GM19351 (cell line): ENCODE results near the gene NRG3.

Experiments
- ATAC-seq: cut with Tn5 transposase; IDR thresholded peaks from one replicate; pipeline ENCODE4 v1.9.1; 2021; ENCODE audit warnings: mild to moderate bottlenecking, moderate library complexity; ENCODE audit not compliant: unreplicated experiment

NRG3 gene

DNA sequence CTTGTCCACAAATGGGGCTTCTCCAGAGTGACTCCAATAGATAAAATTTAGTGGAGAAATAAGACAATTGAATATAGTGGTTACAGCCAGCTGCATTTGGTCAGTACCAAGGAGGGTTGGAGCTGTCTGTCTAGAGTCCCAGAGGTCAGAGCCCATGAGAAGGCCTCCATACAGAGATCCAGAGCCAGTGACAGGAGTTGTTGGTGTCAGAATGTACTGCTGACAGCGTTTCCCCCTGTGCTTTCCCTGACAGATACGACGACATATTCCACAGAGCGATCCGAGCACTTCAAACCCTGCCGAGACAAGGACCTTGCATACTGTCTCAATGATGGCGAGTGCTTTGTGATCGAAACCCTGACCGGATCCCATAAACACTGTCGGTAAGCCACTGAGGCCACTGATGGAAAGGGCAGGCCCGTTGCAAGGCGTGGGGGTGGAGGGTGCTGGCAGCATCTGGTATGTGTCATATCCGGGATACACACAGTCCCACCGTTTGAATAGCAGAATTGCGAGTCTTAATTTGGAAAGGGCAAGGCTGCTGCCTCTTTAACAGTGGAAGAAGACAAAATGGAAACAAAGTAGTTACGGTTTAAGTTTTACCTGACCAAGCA is 483.6 kb downstream of the NRG3 start:
- ATAC-seq: no peak

DNA sequence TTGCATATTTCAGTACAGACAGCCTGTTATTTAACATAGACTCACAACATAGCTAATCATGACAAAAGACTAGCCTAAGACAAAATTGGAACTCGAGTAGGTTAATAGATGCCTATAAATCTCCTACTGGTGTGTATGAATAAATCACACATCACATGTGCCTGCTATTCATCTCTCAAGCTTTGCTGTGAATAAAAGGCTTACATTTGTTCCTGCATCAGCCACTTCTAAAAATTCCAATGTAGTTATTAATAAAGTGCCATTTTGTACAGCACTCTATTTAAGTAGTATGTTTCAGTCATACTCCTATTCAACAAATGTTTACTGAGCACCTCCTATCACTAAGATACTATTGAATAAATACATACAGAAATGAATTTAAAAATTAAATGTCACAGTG is 486.3 kb downstream of the NRG3 start:
- ATAC-seq: no peak

DNA sequence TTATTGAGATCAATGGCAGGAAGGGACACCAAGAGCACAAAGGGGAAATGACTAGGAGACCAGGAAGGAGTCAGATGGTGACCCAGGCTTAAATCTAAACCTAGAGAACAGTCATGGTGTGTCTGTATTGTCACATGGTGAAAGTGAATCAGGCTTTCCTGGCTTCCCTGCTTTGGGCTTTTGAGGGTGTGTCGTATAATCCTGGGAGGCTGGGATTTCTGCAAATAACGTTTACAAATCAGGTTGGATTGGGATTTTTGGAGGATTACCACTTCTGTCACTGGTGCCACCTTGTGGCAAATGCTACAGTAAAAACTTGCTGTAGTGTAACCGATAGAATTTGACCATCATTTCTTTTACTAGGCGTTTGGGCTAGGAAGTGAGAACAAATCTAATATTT is 502.6 kb downstream of the NRG3 start:
- no peak for ATAC-seq

DNA sequence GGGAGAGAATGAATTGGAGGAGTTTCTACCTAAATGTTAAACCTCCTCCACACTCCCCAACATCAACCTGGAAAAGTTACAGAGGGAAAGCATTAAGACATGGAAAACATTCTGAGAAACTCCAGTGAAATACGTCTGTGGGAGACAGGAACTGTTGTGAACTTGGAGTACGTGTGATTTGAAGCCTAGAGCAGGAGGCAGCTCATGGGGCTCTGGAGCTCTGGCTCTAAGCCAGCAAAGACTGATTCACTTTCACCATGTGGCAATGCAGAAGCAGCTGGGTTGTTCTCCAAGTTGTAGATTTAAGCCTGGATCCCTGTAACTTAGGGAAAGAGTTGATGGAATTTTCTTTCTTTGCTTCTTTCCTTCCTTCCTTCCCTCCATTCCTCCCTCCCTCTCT is 503.2 kb downstream of the NRG3 start:
- ATAC-seq: no peak

DNA sequence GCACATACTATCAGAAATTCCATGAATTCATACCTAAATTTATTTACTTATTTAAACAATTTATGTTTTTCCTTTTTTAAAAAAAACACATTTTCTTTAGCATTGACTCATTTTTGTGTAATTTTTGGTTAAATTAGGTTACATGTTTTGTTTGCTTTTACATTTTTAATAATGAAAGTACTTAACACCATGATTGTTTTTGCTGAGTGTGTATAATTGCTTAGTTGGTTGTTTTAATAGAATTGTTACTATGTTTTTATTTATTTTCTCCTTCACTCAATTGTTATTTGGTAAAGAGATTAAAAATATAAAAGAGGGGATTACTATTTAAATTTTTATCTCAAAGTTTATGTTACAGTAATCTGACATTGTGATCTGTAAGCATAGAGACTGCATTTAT is 508.4 kb downstream of the NRG3 start:
- no peak for ATAC-seq

DNA sequence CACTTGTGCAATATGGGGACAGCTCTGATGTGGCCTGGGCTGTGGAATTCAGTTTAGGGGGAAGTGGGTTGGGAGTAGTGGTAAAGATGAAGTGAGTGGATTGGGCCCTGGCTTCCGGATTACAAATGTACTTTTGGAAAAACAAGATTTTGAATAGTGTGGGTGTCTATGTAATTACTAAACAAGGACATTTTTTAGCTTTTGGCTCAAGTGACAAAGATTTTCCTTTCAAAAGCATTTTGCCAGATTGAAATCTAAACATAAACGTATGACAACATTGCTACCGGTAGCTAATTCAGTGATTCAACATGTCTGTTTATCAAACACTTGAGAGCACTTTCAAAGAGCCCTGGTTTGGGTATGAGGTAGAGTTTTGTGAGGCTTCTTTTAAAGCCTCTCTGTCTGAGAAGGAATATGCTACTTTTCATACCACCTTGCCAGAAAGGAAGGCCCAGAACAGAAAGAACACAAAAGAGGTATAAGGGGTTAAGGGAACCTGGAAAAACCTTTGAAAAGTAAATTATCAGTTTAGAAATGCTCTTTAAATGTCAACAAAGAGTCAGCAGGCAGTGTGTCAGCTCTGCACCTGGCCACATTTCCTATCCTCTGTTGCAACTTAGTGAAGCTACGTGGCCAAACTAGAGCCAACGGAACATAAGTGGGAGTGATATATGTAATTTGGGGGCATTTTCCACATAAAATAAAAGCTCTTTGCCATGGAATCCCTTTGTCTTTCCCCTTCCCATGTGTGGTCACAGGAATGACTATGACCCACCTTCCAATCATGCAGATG is 516.1 kb downstream of the NRG3 start:
- no peak for ATAC-seq

DNA sequence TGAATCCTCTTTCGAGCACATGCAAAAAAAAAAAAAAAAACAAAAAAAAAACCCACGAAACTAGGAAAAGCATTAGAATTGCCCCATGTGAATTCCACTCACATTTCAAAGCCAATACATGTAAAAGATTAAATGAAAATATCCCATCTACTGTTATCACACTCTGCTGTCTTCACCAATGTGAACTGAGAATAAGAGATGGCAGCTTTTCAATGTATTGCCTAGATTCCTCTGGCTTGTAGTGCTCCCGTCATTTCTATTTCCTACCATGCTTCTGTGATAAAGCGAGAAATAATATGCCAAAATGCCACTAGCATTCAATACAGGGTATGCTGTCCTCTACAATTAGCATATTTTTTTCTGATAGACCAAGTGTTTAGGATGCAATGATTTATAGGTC is 517.0 kb downstream of the NRG3 start:
- ATAC-seq: no peak

DNA sequence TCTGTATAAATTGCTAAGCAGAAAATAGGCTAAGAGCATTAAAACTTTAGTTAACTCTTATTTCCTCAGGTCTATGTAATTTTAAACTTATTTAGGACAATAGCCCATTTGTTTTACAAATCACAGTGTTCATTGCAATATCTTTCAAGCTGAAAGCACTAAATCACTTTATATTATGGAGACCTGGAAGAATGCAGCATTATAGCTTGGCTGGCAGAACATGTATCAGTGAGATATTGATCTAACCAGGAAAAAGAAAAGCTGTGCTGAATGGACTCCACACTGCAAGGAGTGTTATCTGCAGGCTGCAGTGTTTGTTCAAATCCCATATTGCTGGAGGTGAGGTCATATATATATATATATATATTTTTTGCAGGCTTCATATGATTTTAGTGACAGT is 517.5 kb downstream of the NRG3 start:
- no peak for ATAC-seq

DNA sequence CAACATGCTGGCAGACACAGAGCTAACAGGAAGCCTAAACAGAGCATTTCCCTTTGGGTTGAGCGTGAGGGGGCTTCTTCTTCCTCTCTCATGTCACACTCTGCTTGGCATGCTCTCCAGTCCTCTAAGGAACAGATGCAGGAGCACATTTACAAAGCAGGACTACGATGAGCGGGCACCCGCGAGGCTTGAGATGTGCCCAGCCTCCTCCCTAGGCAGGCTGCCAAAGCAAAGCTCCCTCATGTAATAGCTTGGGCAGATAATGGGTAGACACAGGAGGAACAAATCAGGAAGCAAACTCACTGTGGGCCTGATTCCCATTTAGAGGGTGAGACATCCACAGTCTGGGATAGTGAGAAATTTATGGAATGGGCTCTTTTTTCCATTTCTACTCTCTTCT is 519.1 kb downstream of the NRG3 start:
- no peak for ATAC-seq

DNA sequence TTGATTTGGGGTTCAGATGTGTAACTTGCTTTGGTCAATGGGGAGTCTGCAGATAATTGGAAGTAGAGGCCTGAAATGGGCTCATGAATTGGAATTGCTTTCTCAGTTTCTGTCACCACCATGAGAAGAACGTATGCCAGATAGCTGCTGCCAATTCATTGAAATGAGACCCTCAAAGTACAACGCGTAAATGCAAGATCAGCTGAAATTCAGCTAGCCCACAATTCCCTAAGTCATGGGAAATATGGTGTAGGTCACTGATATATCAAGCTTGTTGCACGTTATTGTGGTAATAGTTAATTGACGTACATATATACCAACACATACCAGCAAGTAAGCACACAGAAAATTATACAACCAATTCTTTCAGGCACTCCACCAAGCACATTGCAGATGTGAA is 520.0 kb downstream of the NRG3 start:
- no peak for ATAC-seq

DNA sequence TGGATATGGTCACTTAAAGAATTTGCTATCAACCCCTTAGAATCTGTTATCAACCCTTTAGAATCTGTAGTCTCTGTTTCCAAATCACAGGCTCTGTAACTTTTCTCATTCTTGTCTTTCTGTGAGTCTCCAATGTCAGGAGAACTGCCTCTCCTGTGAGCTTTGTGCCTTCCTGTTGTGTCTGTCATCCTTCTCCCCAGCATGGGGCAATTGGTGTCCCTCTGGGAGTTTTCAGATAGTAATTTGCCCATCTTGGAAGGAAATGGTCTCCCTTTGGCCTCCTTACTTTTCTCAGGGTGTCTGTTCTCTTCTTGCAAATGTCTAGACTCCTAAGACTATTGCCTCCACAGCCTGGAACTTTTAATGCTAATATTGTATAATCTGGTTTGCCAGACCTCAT is 521.9 kb downstream of the NRG3 start:
- no peak for ATAC-seq

DNA sequence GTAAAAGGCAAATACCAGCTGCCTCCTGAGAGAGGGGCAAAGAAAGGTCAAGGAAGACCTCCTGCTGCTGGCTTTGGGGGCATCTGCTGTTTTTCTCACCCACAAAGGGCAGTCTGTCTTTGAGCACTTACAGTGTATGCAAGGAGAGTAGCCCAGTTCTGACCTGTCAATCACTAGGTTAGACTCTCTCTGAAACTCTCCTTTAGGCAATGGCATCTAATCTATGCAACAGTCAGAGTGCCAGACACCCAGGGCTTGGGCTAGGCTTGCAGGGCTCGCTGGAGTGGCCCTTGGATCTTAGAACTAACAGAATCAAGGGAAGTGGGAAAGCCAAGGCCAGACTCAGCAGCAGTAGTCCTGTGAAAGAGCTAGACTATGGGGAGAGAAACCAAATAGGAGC is 522.9 kb downstream of the NRG3 start:
- ATAC-seq: no peak

DNA sequence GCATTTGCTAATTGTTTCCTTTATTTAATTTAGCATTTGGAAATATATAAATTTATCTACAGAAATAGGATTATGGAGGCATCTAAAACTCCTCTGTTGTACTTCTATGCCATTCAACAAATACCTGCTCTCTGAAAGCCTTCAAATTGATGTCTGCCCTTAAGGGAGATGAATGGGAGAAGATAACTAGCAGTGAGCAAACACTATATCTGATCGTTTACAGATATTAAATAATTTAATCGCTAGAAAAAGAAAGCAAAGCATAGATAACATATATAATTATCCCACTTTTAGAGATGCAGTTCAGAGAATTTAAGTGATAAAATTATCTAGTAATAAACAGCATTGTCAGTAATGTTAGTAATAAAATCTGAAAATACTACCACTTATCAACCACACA is 524.9 kb downstream of the NRG3 start:
- no peak for ATAC-seq

DNA sequence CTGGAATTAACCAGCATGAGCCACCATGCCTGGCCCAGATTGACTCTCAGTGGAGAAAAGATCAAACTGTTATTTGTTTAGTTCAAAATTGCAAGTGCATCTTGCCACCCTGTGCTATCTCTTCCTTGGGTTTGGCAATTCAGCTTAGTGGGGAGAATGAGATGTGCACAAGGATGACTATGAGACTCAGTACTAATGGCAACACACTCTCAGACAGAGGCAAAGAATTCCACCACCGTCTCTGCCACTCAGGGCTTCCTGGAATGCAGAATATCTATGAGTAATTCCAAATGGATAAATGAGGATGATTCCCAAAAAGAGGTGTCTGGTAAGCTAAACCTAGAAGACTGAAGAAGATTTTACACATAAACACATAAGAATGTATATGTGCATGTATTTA is 525.8 kb downstream of the NRG3 start:
- ATAC-seq: no peak

DNA sequence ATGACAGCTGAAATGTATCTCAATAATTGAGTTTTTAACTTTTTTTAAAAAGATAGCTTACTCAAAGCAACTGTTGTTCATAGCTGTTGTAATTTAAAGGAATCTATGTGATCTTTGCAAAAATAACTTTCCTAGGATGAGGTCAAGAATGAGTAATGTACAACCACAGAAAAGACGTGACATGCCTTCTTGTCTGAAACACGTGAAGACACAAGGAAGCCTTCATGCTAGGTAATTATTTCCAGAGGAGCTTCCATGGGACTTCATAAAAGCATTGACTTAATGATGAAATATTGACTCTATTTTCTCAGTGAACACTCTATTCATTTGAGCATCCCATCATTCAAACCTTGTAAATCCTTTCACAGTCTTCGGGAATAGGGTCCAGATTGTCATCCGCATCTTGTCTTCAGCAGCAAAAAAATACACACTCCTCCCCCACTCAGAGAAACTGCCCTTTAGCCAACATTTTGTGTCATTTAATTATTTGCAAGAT is 528.0 kb downstream of the NRG3 start:
- no peak for ATAC-seq

DNA sequence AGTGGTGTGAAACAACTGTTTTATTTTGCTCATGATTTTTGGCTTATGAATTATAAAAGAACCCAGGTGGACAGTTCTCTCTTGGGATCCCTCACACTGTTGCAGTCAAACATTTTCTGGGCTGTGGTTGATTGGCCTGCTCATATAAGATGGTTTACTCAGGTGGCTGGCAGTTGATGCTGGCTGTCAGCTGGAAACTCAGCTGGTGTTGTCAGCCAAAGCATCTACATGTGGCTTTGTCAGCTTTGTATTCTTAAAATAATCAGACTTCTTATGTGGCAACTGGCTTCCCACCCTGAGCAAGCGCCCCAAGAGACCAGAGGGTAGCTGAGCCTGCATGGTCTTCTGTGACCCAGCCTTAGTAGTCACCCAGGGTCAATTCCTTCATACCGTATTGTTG is 534.7 kb downstream of the NRG3 start:
- ATAC-seq: no peak

DNA sequence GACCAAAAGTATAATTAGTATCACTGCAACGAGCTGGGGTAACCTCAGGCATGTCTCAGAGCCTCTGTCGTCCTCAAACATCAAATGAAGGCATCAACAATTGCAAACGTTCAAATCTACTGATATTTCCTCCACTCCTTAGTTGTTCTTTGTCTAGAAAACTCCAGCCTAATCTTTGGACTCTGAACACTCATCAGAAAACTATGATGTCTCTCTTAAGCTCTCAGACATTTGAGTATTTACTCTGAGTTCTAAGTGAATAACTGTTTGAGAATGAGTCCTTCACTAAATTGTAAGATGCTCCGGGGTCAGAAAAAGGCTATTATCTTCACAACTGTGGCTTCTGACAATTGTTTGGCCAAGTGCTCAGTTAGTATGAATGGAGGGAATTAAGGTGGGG is 536.4 kb downstream of the NRG3 start:
- no peak for ATAC-seq

DNA sequence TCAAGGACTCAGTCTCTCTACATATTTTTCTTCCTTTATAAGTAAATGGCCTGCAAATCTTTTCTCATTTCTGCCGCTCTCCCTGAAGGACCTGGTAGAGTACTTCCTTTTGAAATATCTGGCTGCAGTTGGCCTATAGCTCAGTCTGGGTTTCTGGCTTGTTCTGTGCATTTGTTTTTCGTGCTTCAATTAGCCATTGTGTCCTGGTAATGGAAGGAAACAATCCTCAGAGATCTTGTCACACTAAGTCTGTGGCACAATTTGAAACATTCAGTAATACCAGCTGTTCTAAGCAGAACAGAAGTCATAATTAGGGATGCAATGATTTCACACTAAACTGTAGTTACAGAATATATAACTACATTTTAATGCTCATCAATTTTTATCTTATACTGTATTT is 545.0 kb downstream of the NRG3 start:
- ATAC-seq: no peak

DNA sequence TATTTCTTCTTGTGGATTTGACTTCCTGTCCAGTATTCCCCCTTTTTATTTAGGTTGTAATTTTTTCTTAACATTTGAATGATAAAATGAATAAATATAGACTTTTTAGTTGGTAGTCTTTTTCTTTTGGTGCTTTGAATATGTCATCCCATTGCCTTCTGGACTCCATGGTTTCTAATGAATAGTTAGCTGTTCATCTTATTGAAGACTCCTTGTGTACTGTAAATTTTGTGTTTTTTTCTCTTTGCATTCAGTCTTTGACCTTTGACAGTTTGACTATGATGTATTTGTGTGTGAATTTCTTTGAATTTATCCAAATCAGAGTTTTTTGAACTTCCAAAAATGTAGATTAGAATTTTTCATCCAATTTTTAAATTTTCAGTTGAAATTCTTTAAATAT is 554.3 kb downstream of the NRG3 start:
- ATAC-seq: no peak

DNA sequence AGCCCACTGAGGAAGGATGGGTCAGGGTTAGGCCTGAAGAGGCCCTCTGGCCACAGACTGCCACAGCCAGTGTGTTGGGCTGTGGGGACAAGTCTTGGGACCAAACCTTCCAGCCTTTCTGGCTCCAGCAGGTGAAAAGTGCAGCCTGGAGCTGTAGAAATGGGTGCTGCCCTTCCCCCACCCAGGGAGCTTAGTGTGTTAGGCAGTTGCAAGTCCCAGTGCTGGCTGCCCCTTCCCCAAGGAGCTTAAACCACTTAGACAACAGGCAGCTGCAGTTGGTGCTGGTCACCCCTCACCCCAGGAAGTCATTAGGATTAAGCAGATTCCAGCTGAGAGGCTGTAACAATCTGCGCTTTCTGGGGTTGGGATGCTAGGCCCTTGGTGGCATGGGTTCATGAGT is 563.3 kb downstream of the NRG3 start:
- no peak for ATAC-seq

DNA sequence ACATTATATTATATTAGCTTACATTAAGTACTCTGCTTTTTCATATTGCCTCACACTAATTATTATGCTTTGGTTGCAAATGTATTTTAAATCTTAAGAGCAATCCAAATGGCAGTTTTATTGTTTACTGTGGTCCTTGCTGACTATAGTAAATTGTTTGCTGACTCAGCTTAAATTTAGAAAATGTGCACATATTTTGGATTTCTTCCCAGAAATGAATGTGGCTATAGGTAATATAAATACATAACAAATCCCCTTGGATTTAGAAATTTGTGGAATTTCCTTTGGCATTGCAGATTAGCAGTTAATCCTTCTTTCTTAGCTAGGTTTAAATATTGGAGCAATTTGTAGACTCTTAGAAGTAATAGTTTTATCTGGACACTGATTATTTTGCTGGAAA is 565.8 kb downstream of the NRG3 start:
- ATAC-seq: no peak

DNA sequence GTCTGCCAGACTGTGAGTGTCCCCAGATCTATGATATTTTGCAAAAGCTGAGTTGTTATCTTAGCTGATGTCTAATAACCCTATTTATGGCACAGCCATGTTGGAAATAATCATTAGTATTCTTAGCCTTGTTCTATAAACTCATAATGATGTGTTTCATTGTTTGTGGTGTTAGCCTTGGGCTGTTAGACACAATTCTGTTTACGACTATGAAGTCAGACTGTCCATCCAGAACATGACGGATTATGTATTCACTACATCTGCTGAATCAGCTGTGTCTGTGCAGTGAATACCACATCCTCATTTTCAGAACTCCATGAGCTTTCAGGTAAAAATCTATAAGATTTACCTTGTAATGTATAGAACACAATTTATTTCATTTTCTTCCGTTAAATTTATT is 577.1 kb downstream of the NRG3 start:
- no peak for ATAC-seq

DNA sequence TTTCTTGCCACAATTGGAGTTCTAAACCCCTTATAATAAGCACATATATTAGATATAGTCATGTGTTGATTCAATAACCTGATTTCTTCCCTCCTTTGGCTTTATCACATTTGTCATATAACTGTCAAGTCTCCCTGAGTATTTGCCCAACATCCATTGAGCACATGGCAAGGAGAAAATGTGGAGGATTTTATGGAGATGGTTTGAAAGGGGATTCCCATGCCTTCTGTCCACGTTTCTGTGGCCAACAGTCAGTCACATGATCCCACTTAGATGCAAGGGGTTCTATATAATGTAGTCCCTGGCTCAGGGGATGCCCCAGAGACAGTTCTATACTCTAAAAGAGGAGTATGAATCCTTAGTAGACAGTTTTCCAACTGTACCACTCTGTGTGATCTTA is 577.7 kb downstream of the NRG3 start:
- no peak for ATAC-seq
